ENCODE results near the gene LRRC32.

DNA sequence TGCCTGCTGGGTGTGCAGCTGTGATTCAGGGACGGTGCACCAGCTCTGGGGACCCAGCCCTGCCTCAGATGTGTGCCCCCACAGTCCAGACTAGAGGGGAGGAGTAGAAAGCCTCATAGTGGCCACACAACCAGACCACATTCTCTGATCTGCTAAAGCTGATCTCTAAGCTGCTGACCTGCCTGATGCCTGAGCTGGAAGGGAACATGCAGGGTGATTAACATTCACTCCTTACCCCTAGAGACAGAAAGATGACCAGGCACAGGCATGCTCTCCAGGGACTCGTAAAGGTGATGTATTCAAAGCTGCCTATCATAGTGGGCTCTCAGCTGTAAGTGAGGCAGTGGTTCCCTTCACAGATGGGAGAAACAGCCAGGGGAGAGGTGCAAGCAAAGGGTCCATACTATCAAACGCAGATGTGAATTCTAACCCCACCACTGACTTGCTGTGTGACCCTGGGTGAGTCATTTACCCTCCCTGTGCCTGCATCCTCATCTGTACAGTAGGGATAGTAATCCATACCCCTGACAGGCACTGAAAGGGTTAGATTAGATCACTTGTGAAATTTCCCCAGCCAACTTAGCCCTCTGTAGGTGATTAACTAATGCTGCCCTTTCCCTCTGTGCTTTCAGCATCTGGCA, 29.0 kb upstream of the LRRC32 start:
- TF ChIP-seq FOXA1 (IDR thresholded peaks at IDR 0.05) (no peak), SUZ12 (IDR thresholded peaks at IDR 0.05) (no peak), TARDBP (IDR thresholded peaks at IDR 0.05) (no peak), FOXM1 (IDR thresholded peaks at IDR 0.05; ENCODE audit: borderline replicate concordance) (no peak), ELF4 (IDR thresholded peaks at IDR 0.05) (no peak), NFRKB (IDR thresholded peaks at IDR 0.05) (no peak), BHLHE40 (IDR thresholded peaks at IDR 0.05; ENCODE audit: borderline replicate concordance) (no peak), SP1 (IDR thresholded peaks at IDR 0.05) (no peak), CTBP1 (IDR thresholded peaks at IDR 0.05; ENCODE audit: borderline replicate concordance) (no peak)

All from HEK293T (cell line).